HG03196 (cell line): ENCODE measurements around the gene MEGF11.
"Not testable (repeated sequence)": the region's sequence is repeated elsewhere in the genome, so short reads cannot be mapped to it uniquely, and the experiment has no call there.

Experiments
- ATAC-seq: cut with Tn5 transposase; IDR thresholded peaks from one replicate; pipeline ENCODE4 v1.9.1; 2021; ENCODE audit not compliant: unreplicated experiment

Gene MEGF11

DNA sequence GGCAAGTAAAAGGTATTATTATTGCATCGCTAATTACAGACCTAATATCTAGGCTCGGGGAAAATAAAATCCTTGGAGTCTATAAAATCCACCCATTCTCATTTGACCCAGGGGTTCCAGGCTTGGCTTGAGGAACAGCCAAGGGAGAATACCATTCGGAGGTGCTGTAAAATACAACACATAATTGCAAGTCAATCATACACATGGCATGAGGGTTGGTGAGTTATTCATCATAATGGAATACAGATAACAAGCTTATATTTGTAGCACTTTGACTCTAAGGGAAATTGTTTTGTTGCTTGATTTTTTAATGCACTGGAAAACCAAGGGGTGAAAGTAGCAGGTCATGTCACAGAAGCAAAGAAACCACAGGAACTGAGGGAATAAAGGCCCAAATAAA, 23.0 kb upstream of the MEGF11 start:
- no peak for ATAC-seq

DNA sequence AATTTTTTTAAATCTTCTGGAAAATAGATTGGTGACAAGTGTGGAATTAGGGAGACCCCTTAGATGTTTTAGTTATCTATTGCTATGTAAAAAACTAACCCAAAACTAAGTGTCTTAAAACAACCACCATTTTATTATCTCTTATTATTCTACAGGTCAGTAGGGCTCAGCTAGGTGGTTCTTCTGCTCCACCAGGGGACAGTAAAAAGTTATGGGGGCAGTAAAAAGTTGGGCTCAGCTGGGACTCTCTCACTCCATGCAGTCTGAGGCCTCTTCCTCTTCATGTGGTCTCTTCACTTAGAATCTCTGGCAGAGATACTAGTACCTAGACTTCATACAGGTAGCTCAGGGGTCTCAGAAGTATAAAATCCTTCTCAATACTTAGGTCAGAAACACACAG, 21.8 kb upstream of the MEGF11 start:
- no peak for ATAC-seq

DNA sequence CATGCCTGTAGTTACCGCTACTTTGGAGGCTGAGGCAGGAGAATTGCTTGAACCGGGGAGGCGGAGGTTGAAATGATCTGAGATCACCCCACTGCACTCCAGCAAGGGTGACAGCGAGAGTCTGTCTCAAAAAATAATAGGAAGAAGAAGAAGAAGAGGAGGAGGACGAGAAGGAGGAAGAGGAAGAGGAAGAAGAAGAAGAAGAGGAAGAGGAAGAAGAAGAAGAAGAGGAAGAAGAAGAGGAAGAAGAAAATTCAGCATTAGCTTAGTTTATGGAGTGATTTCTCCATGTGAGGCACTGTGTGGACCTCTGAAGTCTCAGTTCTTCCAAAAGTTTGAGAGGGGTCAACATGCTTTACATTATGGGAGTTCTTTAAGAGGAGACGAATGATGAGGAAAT, 17.4 kb upstream of the MEGF11 start:
- no peak for ATAC-seq

DNA sequence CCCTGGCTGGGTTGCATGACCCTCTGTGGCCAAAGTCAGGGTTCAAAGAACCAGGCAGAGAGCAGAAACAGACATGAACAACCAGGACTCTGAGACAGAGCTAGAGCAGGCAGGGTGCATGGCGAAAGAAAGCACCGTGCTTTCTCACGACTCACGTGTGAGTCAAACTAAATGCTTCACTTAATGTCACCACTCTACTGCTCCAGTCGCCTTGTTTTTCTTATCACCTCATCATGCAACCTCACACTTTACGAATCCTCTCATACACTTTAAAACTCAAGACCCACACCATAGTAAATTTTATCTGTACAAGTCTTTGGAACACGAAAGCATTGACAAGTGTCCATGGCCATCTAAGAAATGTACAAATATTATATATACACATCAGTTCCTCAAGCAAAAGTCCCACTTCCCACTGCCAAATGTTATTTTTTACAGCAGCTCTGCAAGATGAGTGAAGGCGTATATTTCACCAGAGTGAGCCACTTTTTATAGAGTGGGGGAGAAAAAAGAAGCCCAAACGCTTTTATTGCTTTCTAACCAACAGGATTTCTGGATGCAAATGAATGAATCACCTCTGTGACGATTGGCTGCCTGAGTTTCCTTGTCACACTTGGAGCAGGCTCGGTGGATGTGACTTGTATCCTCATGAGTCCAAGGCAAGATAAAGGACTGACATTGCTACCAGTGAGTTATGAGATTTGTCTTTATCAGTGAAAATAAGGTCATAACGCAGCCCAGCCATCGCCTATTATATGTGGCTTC, 16.0 kb upstream of the MEGF11 start:
- no peak for ATAC-seq

DNA sequence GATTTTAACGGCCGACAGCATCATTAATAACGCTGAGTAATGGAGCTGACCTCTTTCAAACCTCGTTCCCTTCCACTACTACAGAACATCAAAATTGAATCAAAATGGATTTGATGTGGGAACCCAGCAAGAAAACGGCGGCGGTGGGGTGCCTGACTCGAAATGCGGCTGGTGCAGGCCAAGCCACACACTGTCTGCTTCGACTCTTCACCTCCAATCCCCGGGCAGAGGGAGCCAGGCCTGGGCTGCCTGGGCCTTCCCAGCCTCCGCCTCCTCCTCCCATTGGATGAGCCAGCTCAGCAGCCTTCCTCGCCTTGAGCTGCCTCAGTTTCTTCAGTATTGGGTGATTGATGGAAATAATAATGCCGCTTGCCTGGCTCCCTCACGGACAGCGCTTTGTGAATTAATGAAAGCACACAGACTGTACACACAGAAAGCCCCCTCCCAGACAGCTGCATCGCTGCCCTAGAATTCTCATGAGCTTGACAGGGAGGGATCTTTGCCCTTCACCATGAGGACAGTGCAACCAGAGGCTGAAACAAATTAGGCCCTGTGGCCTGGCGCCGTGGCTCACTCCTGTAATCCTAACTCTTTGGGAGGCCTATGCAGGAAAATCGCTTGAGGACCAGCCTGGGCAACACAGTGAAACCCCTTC, 11.4 kb upstream of the MEGF11 start:
- ATAC-seq, result no peak

DNA sequence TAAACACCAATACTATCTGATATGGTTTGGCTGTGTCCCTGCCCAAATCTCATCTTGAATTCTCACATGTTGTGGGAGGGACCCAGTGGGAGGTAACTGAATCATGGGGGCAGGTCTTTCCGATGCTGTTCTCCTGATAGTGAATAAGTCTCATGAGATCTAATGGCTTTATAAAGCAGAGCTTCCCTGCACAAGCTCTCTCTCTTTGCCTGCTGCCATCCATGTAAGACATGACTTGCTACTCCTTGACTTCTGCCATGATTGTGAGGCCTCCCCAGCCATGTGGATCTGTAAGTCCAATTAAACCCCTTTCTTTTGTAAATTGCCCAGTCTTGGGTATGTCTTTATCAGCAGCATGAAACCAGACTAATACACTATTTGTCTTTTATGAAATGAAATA, 9.3 kb upstream of the MEGF11 start:
- ATAC-seq, result not testable (repeated sequence)

DNA sequence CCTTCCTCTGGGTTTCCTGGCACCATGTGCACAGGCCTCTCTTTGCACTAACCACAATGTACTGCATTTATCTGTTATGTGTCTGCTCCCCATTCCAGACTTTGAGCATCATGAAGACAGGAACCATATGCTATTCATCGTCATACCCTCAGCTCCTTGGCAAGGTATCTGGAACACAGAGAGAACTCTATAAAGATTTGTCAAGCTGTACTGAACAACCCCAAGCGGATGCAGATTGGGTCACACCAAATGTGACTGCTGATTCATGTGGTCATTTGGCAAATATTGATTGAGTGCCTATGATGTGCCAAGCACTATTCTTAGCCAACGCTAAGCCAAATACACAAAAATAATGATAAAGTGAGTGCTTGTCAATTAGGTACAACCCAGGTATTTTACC, 7.5 kb upstream of the MEGF11 start:
- ATAC-seq, result no peak

DNA sequence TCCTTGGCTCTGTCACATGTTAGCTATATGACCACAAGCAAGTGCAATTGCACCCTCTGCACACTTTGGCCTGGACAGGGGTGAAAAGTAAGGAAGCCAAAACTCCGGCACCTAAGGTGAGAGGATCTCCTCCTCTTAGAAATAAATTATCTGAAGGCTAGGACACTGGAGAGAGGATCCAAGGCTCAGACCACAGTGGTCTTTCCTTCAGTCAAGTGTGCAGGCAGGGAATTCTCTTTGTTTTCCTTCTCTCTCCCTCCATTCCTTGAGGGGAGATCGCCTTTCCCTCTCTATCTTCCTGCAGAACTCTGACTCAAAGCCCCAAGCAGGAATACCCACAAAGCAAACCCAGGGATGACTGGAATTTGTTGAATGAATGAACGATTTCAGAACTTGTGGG, 3.1 kb upstream of the MEGF11 start:
- ATAC-seq, result no peak

DNA sequence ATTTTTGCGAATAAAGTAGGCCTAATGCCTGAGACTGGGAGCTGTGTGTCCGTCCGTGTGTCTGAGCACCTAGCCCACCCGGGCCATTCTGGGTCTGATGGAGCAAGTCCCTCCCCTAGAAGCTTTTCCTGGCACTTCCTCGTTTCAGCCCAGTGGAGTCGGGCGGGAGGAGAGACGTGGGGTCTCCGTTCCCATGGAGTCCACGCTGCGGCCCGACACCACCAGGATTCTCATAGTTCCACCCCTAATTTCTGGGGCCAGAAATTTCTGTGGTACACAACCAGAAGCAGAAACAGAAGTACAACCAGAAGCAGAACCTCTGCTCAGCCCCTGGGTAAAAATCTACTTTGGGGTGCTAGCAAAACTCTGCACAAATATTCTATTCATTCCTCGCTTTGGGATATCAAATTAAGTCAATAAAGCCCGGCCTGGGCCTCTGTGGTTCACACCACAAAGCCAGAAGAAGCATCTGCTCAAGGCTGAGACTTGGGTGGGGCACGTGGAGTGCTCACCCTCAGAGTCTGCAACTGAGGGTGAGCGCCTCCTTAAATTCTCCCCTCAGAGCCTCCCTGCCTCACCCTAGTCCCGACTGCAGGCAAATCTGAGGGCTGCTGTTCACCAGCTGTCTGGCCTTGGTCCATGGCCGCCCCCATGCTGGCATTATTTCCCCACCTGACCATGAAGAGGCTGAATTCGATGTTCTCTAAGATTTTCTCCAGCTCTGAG, 1.6 kb upstream of the MEGF11 start:
- ATAC-seq, result no peak

DNA sequence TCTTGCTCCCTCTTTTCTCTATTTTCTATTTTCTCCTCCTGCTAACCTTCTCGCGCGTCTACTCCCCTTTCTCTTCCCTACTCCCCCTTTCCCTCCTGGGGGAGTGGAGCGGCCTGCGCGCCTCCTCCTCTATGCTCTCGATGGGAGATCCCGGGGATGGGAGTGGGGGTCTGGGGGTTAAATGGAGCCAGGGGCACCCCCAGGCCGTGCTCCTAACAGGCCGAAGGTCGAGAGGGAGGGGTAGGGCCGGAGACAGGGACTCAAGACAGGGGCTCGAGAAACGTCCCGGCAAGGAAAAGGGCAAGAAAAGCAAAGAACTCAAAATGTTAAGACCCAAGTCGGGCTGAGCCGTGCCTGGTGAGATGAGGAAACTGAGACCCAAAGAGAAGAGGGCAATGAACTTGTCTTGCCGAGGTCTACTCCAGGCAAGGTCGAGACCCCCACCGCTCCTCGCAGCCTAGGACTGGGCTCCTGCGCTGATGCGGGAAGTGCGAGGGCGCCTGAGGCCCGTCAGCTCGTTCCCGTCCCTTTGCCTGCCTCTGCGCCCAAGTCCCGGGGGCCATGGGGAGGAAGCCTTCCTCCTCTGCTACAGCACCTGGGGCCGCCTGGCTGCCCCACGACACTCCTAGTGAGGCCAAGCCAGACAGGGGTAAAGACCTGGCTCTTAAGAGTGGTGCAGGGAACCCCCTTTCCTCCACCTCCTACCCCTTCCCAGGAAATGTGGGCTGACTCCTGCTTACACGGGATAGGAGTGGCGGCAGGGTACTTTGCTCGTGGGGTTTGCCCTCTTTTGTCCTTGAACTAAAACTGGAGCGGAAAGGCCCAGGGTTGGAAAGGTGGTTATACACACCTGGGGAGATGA, 770 bp upstream of the MEGF11 start:
- ATAC-seq, result no peak

DNA sequence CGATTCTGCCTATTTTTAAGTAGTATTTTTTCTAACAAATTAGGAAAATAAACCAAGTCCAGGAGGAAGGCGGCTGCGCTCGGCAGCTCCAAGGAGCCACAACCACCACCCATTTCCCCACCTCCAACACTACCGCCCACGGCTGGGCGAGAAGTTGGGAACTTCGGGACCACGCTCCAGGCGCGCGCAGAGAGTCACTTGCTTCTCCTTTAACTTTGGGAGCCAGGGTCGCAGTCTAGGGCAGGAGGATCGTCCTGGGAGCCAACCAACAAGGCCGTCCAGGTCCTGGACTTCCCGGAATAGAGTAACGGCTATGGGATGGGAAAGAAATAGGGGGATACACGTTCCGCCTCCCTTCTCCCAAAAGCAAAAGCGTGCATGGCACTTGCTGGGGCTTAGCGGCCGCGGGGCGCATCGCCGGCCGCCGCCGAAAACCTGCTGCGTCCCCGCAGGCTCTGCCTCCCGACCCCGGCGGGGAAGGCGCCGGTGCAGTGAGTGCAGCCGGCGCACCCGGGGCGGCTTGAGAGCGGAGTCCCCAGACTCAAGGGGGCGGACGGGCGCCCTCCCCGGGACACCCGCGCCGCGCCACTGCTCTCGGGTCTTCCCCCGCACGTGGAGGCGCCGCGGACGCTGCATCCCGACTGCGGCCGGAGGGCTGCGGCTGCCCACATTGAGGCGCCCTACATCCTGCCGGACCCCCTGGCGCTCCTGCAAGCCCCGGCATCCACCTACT, 699 bp downstream of the MEGF11 start:
- no peak for ATAC-seq

DNA sequence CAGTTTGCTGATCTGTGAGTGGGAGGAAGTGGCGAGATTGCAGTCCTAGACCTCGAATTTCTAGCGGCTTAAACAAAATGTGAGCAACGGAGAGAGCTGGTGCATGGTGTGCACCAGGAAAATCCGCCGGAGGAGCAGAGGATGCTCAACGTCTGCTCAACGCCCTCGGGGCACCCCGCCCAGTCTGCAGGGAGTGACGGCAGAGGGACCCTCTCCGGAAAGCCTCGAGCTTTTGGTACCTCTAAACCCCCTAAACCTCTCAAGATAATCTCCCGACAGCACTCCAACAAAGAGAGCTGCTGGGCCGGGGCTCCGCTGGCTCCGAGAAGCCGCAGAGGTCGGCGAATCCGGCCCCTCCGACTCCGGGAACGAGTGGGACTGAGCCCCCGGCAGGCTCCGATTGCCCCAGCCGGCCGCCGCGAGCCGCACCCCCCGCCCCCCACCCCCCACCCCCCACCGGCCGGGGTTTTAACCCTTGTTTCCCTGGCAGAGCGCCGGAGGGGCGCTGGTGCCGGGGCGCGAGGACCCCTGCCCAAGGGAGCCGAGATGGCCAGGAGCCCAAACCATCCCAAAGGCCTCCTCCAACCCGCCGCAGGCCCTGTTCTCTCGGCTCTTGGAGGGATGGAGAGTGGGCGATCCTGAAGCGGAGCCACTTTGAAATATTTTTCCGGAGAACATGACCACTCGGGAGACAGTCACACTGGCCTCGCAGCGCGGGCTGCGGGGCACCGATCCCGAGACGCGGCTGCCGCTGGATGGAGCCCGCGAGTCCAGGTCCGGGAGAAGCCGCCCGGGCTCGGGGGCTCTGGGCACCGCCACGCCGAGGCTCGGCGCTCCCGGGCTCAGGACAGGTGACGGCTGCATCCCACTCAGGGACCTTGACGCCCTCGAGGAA, 1.5 kb downstream of the MEGF11 start:
- ATAC-seq, result no peak

DNA sequence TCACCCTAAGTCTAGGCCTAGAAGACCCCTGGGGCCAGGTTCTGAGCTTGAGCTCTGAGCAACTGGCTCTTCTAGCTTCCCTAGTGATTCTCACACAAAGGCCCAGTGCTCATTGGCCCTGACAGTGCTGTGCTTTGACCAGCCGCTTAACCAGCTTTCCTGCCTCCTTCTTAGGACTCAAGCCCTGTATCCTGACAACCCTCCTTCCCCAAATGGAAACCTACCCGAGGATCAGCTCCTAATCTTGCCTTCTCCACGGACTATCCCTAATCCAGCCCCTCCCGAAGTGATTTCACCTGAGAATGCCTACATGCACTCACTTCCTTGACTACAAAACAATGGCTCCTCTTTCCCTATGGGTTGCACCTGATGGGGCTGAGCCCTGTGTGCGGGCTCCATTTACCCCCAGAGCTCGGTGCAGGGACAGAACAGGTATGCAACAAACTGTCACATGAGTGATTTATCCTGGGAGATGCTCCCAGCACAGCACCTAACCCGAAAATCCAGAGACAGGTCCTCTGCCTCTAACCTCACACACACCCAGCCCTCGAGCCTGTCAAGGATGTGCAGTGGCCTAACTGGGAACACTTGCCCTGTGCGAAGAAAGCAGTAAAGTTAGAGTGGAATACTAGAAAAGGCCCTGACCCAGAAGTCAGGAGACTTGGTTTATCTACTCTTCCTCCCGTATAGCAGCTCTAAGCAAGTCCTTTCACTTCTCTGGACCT, 2.3 kb downstream of the MEGF11 start:
- ATAC-seq, result no peak

DNA sequence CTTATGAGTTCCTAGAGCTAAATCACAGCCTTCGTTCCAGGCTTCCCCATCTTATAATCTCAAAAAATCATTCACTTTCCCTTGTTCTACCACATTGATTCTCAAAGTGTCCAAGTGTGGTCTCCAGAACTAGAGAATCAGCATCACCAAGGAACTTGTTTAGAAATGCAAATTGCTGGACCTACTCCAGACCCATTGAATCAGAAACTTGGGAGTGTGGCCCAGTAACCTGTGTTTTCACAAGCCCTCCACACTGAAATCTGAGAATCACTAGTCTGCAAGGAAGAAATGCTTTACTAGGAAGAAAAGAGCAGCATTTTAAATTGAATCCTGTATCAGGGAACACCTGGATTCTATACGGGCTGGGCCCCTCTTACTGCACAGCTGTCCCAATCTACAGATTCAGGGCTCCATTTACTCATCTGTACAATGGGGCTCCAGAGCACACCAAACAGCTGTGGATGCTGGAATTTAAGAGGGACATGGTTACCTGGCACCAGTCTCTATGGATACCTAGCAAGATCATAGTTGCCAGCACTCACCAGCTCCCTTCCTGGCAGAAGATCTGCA, 3.9 kb downstream of the MEGF11 start:
- no peak for ATAC-seq

DNA sequence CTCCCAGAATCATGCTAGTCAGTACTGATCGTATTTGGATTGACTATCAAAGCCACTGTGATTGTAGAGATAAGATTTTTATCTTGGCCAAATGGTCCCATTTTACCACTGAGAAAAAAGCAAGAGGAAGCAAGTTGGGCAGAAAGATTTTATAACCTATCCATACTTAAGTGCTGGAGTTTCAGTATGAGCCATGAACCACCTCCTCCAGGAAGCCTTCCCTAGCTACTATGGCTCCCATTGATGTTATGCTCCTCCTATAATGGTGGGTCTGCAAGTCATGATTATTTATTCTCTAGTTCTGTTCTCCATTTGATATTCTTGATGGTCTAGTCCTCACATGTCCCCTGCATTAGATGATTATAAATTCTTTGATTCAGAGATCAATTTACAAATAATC, 6.6 kb downstream of the MEGF11 start:
- ATAC-seq, result no peak

DNA sequence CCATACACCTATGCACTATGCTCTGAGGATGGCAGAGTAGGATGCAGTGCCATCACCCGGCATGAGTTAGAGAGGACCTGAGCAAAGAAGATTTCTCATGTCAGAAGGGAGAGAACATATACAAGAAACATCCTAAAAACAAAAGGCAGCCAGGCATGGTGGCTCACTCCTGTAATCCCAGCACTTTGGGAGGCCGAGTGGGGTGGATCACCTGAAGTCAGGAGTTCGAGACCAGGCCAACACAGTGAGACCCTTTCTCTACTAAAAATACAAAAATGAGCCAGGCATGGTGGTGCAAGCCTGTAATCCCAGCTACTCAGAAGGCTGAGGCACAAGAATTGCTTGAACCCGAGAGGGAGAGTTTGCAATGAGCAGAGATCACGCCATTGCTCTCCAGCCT, 7.7 kb downstream of the MEGF11 start:
- ATAC-seq, result not testable (repeated sequence)

DNA sequence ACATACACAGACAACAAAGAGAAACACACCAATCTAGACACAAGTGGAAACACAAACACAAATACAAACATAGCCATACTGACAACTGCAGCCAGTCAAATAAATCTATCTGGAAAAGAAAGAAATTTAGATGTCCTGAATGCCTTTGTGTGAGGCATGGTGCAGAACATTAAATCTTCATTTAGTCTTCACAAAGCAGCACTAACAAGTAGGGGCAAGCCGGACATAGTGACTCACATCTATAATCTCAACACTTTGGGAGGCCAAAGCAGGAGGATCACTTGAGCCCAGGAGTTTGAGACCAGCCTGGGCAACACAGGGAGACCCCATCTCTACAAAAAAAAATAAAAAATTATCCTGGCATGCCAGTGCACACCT, 11.7 kb downstream of the MEGF11 start:
- ATAC-seq, result no peak

DNA sequence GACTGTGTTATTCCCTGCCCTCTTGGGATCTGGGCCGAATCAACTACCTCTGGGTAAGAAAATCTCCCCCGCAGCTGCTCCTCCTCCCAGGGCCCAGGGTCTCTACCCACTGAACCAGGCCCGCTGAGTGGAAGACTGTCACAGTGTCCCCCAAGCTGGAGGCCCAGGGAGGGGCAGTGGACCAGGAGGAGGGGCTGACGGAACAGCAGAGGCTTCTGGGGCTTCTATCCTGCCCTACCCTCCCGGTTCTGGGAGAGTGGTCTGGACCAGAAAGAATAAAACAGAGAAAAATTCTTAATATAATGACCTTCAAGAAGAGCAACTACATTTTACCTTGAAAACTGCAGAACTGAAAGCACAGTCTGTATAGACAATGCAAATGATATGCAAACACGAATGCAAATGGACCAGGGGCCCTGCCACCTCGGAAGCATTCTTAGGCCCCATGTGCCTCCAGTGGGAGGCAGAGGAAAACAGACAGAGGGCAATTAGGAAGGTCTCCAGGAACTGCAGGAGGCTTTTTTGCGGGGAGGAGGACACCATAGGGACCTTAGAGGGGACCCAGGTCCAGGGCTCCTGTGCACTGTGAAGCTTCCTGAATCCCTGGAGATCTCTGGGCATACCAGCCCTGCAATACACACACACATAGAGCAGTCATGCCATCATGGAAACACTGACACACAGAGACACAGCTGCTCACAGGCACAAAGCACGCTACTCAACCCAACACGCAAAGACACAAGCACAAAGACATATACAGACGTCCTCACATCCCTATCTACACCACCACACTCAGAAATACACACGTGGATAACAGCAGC, 12.3 kb downstream of the MEGF11 start:
- no peak for ATAC-seq
